ENCODE results near the gene IL1R2. TPM values are rescaled to one million over a fixed set of nuclear protein-coding genes. Genes with fewer than 3 reads are reported as not detected.

Gene IL1R2
- total RNA-seq, 2 experiments from 2014 or later = not detected

DNA sequence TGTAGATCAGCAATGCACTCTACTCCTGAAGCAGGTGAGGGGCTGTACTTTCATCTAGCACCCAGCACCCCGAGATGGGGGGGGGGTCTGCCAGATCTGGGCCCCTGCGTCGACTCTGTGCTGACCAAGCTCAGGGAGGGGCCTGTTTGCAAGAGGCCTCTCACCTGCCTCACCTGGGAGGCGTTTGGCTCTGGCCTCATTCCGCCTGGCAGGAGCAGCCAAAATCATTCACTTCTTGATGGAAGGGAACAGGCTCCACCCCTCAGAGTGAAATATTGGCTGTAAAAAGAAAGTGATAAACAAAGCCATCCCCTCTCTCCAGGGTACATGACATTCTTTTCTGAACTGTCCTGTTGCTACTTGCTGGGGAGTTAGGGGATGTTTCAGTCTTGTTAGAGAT, 10.7 kb upstream of the IL1R2 start:
- Histone ChIP-seq H3K4me3 (ENCODE audit: low read depth, low read length, poor library complexity, severe bottlenecking) (no peak overlapping the region), H4K20me1 (ENCODE audit: insufficient read depth, low read length) (no peaks in the 10 kb centered on the region), H3K79me2 (ENCODE audit: insufficient read depth, low read depth, low read length) (no peaks in the 10 kb centered on the region), H3K36me3 (ENCODE audit: insufficient read depth, low read length) (no peaks in the 10 kb centered on the region), H3K27ac (ENCODE audit: low read depth, low read length, poor library complexity, severe bottlenecking) (no peak overlapping the region), H3K4me2 (ENCODE audit: low read length) (no peak overlapping the region), H3K4me1 (ENCODE audit: insufficient read depth, low read length, poor library complexity, severe bottlenecking) (no peaks in the 10 kb centered on the region), H3K9me3 (ENCODE audit: low read length) (no peaks in the 10 kb centered on the region), H2AFZ (ENCODE audit: low read length) (no peak overlapping the region), H3K9me2 (ENCODE audit: insufficient read depth, low read length) (no peaks in the 10 kb centered on the region)
- no peak for TF ChIP-seq EZH2phosphoT487 (IDR thresholded peaks at IDR 0.05; ENCODE audit: borderline replicate concordance, low read depth, low read length)
- TF ChIP-seq, protein P1, sequence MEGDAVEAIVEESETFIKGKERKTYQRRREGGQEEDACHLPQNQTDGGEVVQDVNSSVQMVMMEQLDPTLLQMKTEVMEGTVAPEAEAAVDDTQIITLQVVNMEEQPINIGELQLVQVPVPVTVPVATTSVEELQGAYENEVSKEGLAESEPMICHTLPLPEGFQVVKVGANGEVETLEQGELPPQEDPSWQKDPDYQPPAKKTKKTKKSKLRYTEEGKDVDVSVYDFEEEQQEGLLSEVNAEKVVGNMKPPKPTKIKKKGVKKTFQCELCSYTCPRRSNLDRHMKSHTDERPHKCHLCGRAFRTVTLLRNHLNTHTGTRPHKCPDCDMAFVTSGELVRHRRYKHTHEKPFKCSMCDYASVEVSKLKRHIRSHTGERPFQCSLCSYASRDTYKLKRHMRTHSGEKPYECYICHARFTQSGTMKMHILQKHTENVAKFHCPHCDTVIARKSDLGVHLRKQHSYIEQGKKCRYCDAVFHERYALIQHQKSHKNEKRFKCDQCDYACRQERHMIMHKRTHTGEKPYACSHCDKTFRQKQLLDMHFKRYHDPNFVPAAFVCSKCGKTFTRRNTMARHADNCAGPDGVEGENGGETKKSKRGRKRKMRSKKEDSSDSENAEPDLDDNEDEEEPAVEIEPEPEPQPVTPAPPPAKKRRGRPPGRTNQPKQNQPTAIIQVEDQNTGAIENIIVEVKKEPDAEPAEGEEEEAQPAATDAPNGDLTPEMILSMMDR (conservative IDR thresholded peaks at IDR 0.05; ENCODE audit: low read length) = no peak
- ChIA-PET POLR2A (no interaction called here), CTCF (ENCODE audit: unreplicated experiment) (no interaction called here)
- intact Hi-C loops (cut with micrococcal nuclease; ENCODE audit: unreplicated experiment) = no loop called here
- BruUV-seq (replicated peaks) = no TSS peak
- DNase-seq (ENCODE audit: low spot score) = no peak

DNA sequence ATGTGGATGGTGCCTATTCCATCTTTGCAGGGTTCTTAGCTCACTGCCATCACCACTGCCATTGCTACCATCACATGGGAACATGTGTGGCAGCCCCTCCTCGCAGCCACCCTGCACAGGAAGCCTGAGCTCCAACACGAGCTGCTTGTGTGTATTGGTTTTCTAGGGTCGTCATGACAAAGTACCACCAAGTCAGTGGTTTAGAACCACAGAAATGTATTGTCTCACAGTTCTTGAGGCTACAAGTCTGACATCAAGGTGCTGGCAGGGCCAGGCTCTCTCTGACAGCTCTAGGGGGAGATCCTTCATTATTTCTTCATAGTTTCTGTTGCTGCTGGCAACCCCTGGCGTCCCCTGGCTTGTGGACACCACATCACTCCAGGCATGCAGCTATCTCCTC, 10.3 kb upstream of the IL1R2 start:
- no peak for TF ChIP-seq EZH2phosphoT487 (IDR thresholded peaks at IDR 0.05; ENCODE audit: borderline replicate concordance, low read depth, low read length)
- TF ChIP-seq, protein P1 (conservative IDR thresholded peaks at IDR 0.05; ENCODE audit: low read length) = no peak
- Histone ChIP-seq H3K27ac (ENCODE audit: low read depth, low read length, poor library complexity, severe bottlenecking) (no peak overlapping the region), H3K4me2 (ENCODE audit: low read length) (no peak overlapping the region), H3K4me3 (ENCODE audit: low read depth, low read length, poor library complexity, severe bottlenecking) (no peak overlapping the region), H3K36me3 (ENCODE audit: insufficient read depth, low read length) (no peaks in the 10 kb centered on the region), H3K79me2 (ENCODE audit: insufficient read depth, low read depth, low read length) (no peaks in the 10 kb centered on the region), H2AFZ (ENCODE audit: low read length) (no peak overlapping the region), H4K20me1 (ENCODE audit: insufficient read depth, low read length) (no peaks in the 10 kb centered on the region), H3K9me2 (ENCODE audit: insufficient read depth, low read length) (no peaks in the 10 kb centered on the region), H3K9me3 (ENCODE audit: low read length) (no peaks in the 10 kb centered on the region), H3K4me1 (ENCODE audit: insufficient read depth, low read length, poor library complexity, severe bottlenecking) (no peaks in the 10 kb centered on the region)
- POLR2A ChIA-PET = no interaction called here
- CTCF ChIA-PET (ENCODE audit: unreplicated experiment) = no interaction called here
- intact Hi-C loops (cut with micrococcal nuclease; ENCODE audit: unreplicated experiment) = no loop called here
- no peak for DNase-seq (ENCODE audit: low spot score)
- BruUV-seq (replicated peaks) = no TSS peak

DNA sequence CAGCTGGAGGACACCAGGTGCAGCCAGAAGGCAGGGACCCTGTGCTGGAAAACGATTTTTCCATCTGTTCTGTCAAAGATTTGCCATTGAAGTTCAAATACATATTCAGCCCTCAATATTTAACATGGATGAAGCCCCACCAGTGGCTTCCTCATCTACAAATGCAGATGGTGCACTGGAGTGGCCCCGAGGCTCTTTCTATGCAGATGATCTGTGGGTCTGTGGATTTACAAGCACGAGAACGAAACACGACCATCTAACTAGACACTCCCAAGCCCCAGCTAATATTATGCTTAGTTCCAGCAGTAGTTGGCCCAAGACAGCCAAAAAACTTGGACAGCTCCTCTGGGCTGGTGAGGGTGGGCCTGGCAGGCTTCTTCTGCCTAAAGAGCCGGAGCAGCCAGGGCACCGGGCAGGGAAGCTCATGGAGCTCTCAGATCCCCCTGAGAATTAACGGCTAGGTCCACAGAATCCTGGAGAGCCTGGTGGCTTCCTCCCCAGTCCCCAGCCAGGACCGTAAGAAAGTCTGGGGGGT, 9.2 kb upstream of the IL1R2 start:
- DNase-seq (ENCODE audit: low spot score) = no peak
- CTCF ChIA-PET (ENCODE audit: unreplicated experiment) = no interaction called here
- POLR2A ChIA-PET = no interaction called here
- Histone ChIP-seq H3K9me3 (ENCODE audit: low read length) (no peaks in the 10 kb centered on the region), H3K79me2 (ENCODE audit: insufficient read depth, low read depth, low read length) (no peaks in the 10 kb centered on the region), H3K27ac (ENCODE audit: low read depth, low read length, poor library complexity, severe bottlenecking) (no peak overlapping the region), H3K9me2 (ENCODE audit: insufficient read depth, low read length) (no peaks in the 10 kb centered on the region), H3K4me3 (ENCODE audit: low read depth, low read length, poor library complexity, severe bottlenecking) (no peak overlapping the region), H3K4me2 (ENCODE audit: low read length) (no peak overlapping the region), H3K36me3 (ENCODE audit: insufficient read depth, low read length) (no peaks in the 10 kb centered on the region), H4K20me1 (ENCODE audit: insufficient read depth, low read length) (no peaks in the 10 kb centered on the region), H2AFZ (ENCODE audit: low read length) (no peak overlapping the region), H3K4me1 (ENCODE audit: insufficient read depth, low read length, poor library complexity, severe bottlenecking) (no peaks in the 10 kb centered on the region)
- BruUV-seq (replicated peaks) = no TSS peak
- TF ChIP-seq, protein P1 (conservative IDR thresholded peaks at IDR 0.05; ENCODE audit: low read length) = no peak
- TF ChIP-seq EZH2phosphoT487 (IDR thresholded peaks at IDR 0.05; ENCODE audit: borderline replicate concordance, low read depth, low read length) = no peak
- intact Hi-C loops (cut with micrococcal nuclease; ENCODE audit: unreplicated experiment) = no loop called here

Data from OCI-LY7 (cell line).